Measurements from ENCODE around the gene KRTCAP3. TPM values are rescaled to one million over a fixed set of nuclear protein-coding genes. Genes with fewer than 3 reads are reported as not detected.

The KRTCAP3 gene
- total and polyA plus RNA-seq, 2 donors (not counting 1 experiment from before 2014, with no cell fraction given) = 8.6 to 15.0 TPM

DNA sequence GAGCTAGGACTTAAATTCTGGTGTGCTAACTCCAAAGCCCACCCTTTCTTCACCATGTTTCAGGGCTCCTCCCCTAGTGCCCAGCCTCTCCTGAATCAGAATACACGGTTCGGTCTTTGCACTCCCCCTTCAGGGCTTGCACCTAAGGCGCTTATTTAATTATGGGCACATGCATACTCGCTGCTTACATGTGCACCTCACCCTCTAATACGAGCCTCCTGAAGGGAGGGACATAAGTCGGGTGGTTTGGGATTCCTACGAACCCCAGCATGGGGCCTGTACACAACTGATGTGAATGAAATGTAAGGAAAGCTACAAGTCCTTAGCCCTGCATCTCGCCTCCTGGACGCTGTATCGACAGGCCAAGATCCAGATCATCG is 46.9 kb downstream of the KRTCAP3 start:
- no peaks in the 10 kb centered on the region for H3K36me3 ChIP-seq (replicated peaks in 1 of 2; ENCODE audit: control extremely low read depth in 1 of 2, control insufficient read depth in 1 of 2, extremely low read depth in 1 of 2, insufficient read depth in 2 of 2, low read length in 1 of 2)

More for the DNA sequence above, 46.9 kb downstream of the KRTCAP3 start:
- H3K27me3 ChIP-seq (replicated peaks in 1 of 4; ENCODE audit: control extremely low read depth in 1 of 4, control insufficient read depth in 3 of 4, insufficient read depth in 4 of 4, low read length in 3 of 4) = peaks cover 0 to 14% (median 6%) of the 10 kb centered on the region in 4 experiments
- peak overlapping the region; percentile 83 for H3K4me2 ChIP-seq (replicated peaks; ENCODE audit: low read depth, low read length, poor library complexity, severe bottlenecking)
- intact Hi-C loops (cut with micrococcal nuclease) = loop anchor here (1.0 to 5.0 kb wide), 9 partner anchors 47 to 704 kb away; partner anchors contain the start of genes EIF2B4, KRTCAP3, NRBP1 and PPM1G
- H3K9ac ChIP-seq (ENCODE audit: low read length) = peak overlapping the region; percentile 73
- WGBS (ENCODE audit: insufficient coverage) = 11% methylated on average over 4 of the region's 11 CpGs
- peak overlapping the region; percentile 92 for H3K4me3 Mint-ChIP-seq
- H3K27ac Mint-ChIP-seq = peak overlapping the region; percentile 93
- H3K4me3 ChIP-seq (ENCODE audit: control extremely low read depth in 1 of 5, extremely low read depth in 1 of 5, insufficient read depth in 1 of 5, low read depth in 2 of 5, low read length in 4 of 5) = peak overlapping the region; percentile 57 to 79 (median 59)
- H4K20me1 ChIP-seq (ENCODE audit: control insufficient read depth, insufficient read depth, low read length, poor library complexity, severe bottlenecking) = no peaks in the 10 kb centered on the region
- TF ChIP-seq EZH2 (IDR thresholded peaks at IDR 0.05; ENCODE audit: borderline replicate concordance, insufficient read depth, low read depth, low read length, poor library complexity, severe bottlenecking) = no peak
- TF ChIP-seq, protein P1, sequence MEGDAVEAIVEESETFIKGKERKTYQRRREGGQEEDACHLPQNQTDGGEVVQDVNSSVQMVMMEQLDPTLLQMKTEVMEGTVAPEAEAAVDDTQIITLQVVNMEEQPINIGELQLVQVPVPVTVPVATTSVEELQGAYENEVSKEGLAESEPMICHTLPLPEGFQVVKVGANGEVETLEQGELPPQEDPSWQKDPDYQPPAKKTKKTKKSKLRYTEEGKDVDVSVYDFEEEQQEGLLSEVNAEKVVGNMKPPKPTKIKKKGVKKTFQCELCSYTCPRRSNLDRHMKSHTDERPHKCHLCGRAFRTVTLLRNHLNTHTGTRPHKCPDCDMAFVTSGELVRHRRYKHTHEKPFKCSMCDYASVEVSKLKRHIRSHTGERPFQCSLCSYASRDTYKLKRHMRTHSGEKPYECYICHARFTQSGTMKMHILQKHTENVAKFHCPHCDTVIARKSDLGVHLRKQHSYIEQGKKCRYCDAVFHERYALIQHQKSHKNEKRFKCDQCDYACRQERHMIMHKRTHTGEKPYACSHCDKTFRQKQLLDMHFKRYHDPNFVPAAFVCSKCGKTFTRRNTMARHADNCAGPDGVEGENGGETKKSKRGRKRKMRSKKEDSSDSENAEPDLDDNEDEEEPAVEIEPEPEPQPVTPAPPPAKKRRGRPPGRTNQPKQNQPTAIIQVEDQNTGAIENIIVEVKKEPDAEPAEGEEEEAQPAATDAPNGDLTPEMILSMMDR (IDR thresholded peaks at IDR 0.05) = no peak
- no peak for DNase-seq
- H3K27ac ChIP-seq (ENCODE audit: low read length in 2 of 2) = peak overlapping the region; percentile 60 to 84
- H3K27me3 Mint-ChIP-seq = peaks cover 13% of the 10 kb centered on the region
- peak overlapping the region; percentile 73 for H2AFZ ChIP-seq (ENCODE audit: insufficient read depth, low read depth, low read length, poor library complexity, severe bottlenecking)
- no peaks in the 10 kb centered on the region for H3K9me3 Mint-ChIP-seq (ENCODE audit: insufficient read depth)
- POLR2A ChIA-PET = no interaction called here
- peaks cover 12 to 16% of the 10 kb centered on the region in 2 donors for H3K4me1 ChIP-seq (ENCODE audit: control insufficient read depth in 2 of 2, insufficient read depth in 2 of 2, low read length in 2 of 2)
- H3K79me2 ChIP-seq (ENCODE audit: control insufficient read depth, insufficient read depth, low read length) = no peaks in the 10 kb centered on the region
- H3K9me3 ChIP-seq (ENCODE audit: control extremely low read depth in 1 of 3, control insufficient read depth in 2 of 3, insufficient read depth in 1 of 3, low read length in 2 of 3) = no peaks in the 10 kb centered on the region
- ATAC-seq (ENCODE audit: low read depth) = no peak
- CTCF ChIA-PET = no interaction called here
- H3K4me1 Mint-ChIP-seq = peaks cover 27% of the 10 kb centered on the region
